Epithelial cell of proximal tubule (primary cell): ENCODE data around the gene JDP2. TPM values are rescaled to one million over a fixed set of nuclear protein-coding genes. Genes with fewer than 3 reads are reported as not detected.

Experiments used
- DNase-seq: peaks from one replicate; pipeline ENCODE4 v3.0.0-alpha.2; 2011; ENCODE audit warnings: low read depth
- H3K4me3 ChIP-seq: 2 replicates; pipeline ENCODE4 v1.5.1; 2011; ENCODE audit warnings: low read depth, mild to moderate bottlenecking, low read length
- total RNA-seq: library from RNA; depleted of rRNA; stranded (reverse); fragments of >200 nt; gene quantifications from 2 replicates; pipeline ENCODE4 v1.2.3, GENCODE V29; 2015
- TF ChIP-seq, protein P1 (sequence below): conservative IDR thresholded peaks from 2 replicates; pipeline ENCODE4 v1.5.1; 2012; ENCODE audit warnings: low read depth, mild to moderate bottlenecking, low read length

Gene JDP2
- total RNA-seq, 1 donor from 2014 or later: 16.6 TPM

DNA sequence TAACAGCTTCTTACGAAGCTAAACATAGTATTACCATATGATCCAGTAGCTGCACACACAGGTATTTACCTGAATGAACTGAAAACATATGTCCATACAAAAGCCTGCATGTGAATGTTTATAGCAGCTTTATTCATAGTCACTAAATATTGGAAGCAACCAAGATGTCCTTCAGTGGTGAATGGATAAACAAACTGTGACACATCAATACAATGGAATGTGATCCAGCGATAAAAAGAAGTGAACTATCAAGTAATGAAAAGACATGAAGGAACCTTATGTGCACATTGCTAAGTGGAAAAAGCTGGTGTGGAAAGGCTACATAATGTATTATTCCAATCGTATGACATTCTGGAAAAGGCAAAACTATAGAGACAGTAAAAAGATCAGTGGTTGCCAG lies 38.1 kb upstream of the JDP2 start:
- H3K4me3 ChIP-seq: no peak overlapping the region
- TF ChIP-seq, protein P1, sequence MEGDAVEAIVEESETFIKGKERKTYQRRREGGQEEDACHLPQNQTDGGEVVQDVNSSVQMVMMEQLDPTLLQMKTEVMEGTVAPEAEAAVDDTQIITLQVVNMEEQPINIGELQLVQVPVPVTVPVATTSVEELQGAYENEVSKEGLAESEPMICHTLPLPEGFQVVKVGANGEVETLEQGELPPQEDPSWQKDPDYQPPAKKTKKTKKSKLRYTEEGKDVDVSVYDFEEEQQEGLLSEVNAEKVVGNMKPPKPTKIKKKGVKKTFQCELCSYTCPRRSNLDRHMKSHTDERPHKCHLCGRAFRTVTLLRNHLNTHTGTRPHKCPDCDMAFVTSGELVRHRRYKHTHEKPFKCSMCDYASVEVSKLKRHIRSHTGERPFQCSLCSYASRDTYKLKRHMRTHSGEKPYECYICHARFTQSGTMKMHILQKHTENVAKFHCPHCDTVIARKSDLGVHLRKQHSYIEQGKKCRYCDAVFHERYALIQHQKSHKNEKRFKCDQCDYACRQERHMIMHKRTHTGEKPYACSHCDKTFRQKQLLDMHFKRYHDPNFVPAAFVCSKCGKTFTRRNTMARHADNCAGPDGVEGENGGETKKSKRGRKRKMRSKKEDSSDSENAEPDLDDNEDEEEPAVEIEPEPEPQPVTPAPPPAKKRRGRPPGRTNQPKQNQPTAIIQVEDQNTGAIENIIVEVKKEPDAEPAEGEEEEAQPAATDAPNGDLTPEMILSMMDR: no peak
- DNase-seq: no peak

DNA sequence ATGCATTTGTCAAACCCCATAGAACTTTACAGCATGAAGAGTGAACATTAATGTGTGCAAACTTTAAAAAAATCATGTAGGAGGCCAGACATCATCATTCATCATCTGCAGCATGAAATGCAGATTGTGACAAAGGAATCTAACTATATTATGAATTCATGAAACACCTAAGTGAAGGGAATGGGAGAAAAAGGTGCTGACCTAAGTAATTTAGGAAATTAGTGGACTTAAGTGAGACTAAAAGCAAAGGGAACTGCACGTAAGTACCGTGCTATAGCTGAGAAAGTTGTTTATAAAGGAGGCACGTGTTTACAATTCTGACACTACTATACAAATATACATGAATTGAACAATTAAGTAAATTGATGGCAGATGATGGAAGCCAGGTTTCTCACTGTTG lies 37.6 kb upstream of the JDP2 start:
- H3K4me3 ChIP-seq: no peak overlapping the region
- DNase-seq: no peak
- TF ChIP-seq, protein P1: no peak

DNA sequence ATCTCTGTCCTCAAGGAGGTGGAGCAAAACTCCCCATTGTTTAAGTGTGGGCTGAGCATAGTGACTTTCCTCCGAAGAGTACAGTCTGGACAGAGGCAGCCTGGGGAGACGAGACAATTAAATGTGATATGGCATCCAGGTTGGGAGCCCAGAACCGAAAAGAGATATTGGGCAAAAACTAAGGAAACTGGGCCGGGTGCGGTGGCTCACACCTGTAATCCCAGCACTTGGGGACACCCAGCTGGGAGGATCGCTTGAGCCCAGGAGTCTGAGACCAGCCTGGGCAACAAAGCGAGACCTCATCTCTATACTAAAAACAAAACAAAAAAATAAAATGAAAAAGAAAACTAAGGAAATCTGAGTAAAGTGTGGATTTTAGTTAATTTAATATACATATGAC lies 35.9 kb upstream of the JDP2 start:
- TF ChIP-seq, protein P1: no peak
- no peak overlapping the region for H3K4me3 ChIP-seq
- no peak for DNase-seq

DNA sequence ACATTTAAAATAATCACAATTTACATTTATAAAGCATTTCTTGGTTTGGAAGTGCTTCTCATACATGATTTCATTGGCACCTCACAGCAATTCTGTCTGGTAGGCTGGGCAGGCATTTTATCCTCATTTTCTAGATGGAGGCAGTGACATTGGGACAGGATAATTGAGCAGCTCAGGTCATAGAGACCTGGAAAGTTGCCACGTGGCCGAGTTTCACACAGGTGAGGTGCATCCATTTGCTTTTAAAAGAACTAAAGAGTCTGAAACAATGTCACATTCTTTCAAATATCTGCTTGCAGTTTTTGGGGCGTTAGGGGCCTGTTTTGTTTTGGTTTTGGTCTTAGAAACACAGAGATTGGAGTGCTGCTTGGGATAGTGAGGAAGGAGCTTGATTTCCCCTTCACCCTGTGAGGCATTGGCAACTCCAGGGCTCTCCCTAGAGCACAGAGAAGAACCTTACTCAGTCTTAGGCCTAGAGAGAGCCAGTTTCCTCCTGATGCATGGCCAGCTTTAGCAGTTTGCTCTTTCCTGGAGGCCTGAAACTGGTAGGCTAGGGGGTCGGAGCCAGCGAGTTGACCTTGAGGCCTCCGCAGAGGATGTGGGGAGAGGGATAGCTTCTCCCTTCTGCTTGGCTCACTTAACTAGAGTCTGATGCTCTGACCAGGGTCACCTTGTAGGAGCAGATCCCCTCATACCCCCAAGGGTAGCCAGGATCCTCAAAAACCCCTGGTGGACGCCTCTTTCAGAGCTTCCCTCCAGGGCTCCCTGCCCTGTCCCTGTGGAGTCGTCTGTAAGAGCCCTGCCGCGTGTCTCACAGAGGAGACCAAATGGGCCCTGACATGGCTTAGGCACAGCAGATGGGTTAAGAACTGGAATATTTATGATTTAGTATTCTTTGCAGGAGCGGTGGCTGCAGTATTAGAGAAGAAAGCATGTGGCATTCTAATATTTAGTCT lies 34.9 kb upstream of the JDP2 start:
- no peak for DNase-seq
- TF ChIP-seq, protein P1: no peak

DNA sequence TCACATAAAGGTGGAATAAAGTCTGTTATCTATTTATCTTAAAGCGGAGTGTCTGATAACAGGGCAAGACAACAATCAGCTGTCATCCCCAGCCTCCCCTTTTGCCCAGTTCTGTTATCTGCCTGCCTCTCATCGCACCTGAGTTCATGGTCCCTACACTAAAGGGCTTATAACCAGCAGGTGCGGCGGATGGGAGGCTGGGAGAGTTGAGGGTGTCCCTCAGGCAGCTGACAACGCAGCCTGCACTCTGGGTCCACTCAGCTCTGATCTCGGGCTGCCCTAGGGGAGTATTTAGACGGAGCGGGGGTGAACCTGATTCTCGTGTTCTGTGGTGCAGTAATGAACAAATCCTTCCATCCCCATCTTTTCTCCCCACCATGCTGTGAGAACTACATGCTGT lies 34.0 kb upstream of the JDP2 start:
- DNase-seq: no peak
- TF ChIP-seq, protein P1: no peak
- no peak overlapping the region for H3K4me3 ChIP-seq

More for the DNA sequence above, 34.9 kb upstream of the JDP2 start:
- no peak overlapping the region for H3K4me3 ChIP-seq

DNA sequence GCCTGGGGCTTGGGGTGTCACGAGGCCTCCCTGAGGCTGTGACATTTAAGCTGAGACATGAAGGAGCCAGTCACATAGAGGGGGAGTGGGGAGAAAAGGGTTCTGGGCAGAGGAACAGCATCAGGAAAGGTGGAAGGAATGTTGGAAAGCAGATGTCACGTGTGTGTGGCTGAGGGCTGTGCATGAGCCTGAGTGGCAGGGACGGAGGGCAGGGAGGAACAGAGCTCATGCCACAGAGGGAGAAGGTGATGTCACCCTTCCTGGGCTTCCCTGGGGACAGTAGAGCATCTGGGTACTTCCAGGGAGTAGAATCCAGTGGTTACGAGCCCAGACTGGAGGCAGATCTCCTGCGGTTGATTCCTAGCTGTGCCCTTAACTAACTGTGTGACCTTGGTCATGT lies 32.0 kb upstream of the JDP2 start:
- H3K4me3 ChIP-seq: no peak overlapping the region
- TF ChIP-seq, protein P1: no peak
- no peak for DNase-seq

DNA sequence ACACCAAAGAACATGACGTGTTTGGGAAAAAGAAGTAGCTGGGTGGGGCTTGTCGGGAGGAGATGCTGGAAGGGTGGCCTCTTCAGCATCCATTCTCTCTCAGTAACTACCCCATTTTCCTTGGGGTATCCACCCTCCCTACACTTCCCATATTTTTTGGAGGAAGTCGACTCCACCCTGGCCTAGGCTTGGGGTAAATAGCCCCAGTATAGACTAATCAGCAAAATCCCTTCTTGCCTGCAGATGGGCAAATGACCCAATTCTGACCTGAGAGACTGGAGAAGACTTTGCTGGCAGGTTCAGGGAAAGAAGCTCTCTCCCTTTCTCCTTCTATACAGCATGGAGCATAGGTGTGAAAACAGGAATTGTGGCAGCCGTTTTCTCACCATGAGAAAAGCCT lies 28.5 kb upstream of the JDP2 start:
- H3K4me3 ChIP-seq: no peak overlapping the region
- TF ChIP-seq, protein P1: no peak
- DNase-seq: no peak
